B cell (primary cell): ENCODE data around the gene IL11. TPM values are rescaled to one million over a fixed set of nuclear protein-coding genes. Genes with fewer than 3 reads are reported as not detected.

Source experiments
- ATAC-seq: fragments of 200-7000 bp; cut with Tn5 transposase; one replicate; pipeline ENCODE4 v1.10.0; 2021; ENCODE audit warnings: low read depth, mild to moderate bottlenecking, moderate number of reproducible peaks, moderate library complexity
- CTCF ChIA-PET: fragments of 350-600 bp; sonication (Branson Sonifier 250); formaldehyde crosslinking; loops from one replicate; lab custom pipeline; 2021; ENCODE audit warnings: antibody characterized with exemption, inconsistent platforms; lab: Charles Lee
- POLR2A ChIA-PET: fragments of 350-600 bp; sonication (Branson Sonifier 250); formaldehyde crosslinking; loops from one replicate; lab custom pipeline; 2021; ENCODE audit warnings: antibody characterized with exemption; lab: Charles Lee
- DNase-seq: peaks from one replicate; pipeline ENCODE4 v3.0.0; 2013
- H2AFZ ChIP-seq: 2 replicates; pipeline ENCODE4 v1.6.1; 2012; ENCODE audit warnings: mild to moderate bottlenecking, low read depth, low read length; ENCODE audit not compliant: insufficient read depth, poor library complexity, severe bottlenecking
- H3K27ac ChIP-seq, 2 donors: 1 replicate in 1 of 2; 2 replicates in 1 of 2; pipeline ENCODE4 v1.5.1; 2012 to 2013; ENCODE audit warnings: low read length in 2 of 2, mild to moderate bottlenecking in 2 of 2, moderate library complexity in 1 of 2
- H3K27me3 ChIP-seq, 4 experiments: fragments of 200-600 bp in 1 of 4; sonication (generic) in 1 of 4; replicated peaks in 1 of 4; 1 replicate in 2 of 4; 2 replicates in 2 of 4; pipeline versions ENCODE4 v1.6.1 to v1.7.0; 2013 to 2016; ENCODE audit warnings: low read length in 3 of 4, mild to moderate bottlenecking in 2 of 4, mixed read lengths in 1 of 4, moderate library complexity in 1 of 4; ENCODE audit not compliant: insufficient read depth in 4 of 4, control insufficient read depth in 3 of 4; ENCODE audit errors: control extremely low read depth in 1 of 4
- H3K36me3 ChIP-seq, 2 experiments: replicated peaks in 1 of 2; 1 replicate in 1 of 2; 2 replicates in 1 of 2; pipeline versions ENCODE4 v1.6.1 to v1.7.1; 2013; ENCODE audit warnings: low read length in 1 of 2; ENCODE audit not compliant: insufficient read depth in 2 of 2, control insufficient read depth in 1 of 2; ENCODE audit errors: control extremely low read depth in 1 of 2, extremely low read depth in 1 of 2
- H3K4me1 ChIP-seq, 2 donors: fragments of 200-600 bp in 1 of 2; sonication (generic) in 1 of 2; 1 replicate in 1 of 2; 2 replicates in 1 of 2; pipeline versions ENCODE4 v1.5.1 to v1.6.1; 2013 to 2017; ENCODE audit warnings: low read length in 2 of 2; ENCODE audit not compliant: control insufficient read depth in 2 of 2, insufficient read depth in 2 of 2
- H3K4me2 ChIP-seq: replicated peaks from 2 replicates; pipeline ENCODE3; 2012; ENCODE audit warnings: mild to moderate bottlenecking, low read depth, low read length; ENCODE audit not compliant: poor library complexity, severe bottlenecking
- H3K4me3 ChIP-seq, 5 experiments: fragments of 200-600 bp in 1 of 5; sonication (generic) in 1 of 5; 1 replicate in 3 of 5; 2 replicates in 2 of 5; pipeline versions ENCODE4 v1.5.1 to v1.7.0; 2011 to 2016; ENCODE audit warnings: low read length in 4 of 5, mild to moderate bottlenecking in 4 of 5, low read depth in 2 of 5, control low read depth in 1 of 5, moderate library complexity in 1 of 5; ENCODE audit not compliant: insufficient read depth in 1 of 5; ENCODE audit errors: control extremely low read depth in 1 of 5, extremely low read depth in 1 of 5
- H3K79me2 ChIP-seq: fragments of 200-600 bp; sonication (generic); one replicate; pipeline ENCODE4 v1.6.0; 2016; ENCODE audit warnings: low read length; ENCODE audit not compliant: control insufficient read depth, insufficient read depth
- H3K9ac ChIP-seq: fragments of 200-600 bp; sonication (generic); 2 replicates; pipeline ENCODE4 v1.6.1; 2017; ENCODE audit warnings: mild to moderate bottlenecking, low read length, moderate library complexity
- H3K9me3 ChIP-seq, 3 donors: one replicate each; pipeline versions ENCODE4 v1.6.1 to v1.7.1; 2013; ENCODE audit warnings: low read length in 2 of 3; ENCODE audit not compliant: control insufficient read depth in 2 of 3, insufficient read depth in 1 of 3; ENCODE audit errors: control extremely low read depth in 1 of 3
- H4K20me1 ChIP-seq: 2 replicates; pipeline ENCODE4 v1.6.0; 2012; ENCODE audit warnings: mild to moderate bottlenecking, low read length; ENCODE audit not compliant: insufficient read depth, control insufficient read depth, poor library complexity, severe bottlenecking
- H3K27ac Mint-ChIP-seq: one replicate; pipeline ENCODE4 v1.8.0; 2021; ENCODE audit warnings: mixed read lengths
- H3K27me3 Mint-ChIP-seq: one replicate; pipeline ENCODE4 v1.8.0; 2021; ENCODE audit warnings: mixed read lengths
- H3K4me1 Mint-ChIP-seq: one replicate; pipeline ENCODE4 v1.8.0; 2021; ENCODE audit warnings: mixed read lengths
- H3K4me3 Mint-ChIP-seq: one replicate; pipeline ENCODE4 v1.8.0; 2021; ENCODE audit warnings: mixed read lengths
- H3K9me3 Mint-ChIP-seq: one replicate; pipeline ENCODE4 v1.8.0; 2022; ENCODE audit warnings: mixed read lengths; ENCODE audit not compliant: insufficient read depth
- EZH2 ChIP-seq: IDR thresholded peaks from 2 replicates; pipeline ENCODE4 v1.6.1; 2012; ENCODE audit warnings: borderline replicate concordance, low read depth, mild to moderate bottlenecking, moderate library complexity, low read length; ENCODE audit not compliant: insufficient read depth, poor library complexity, severe bottlenecking
- WGBS: methylation state at CpG from one replicate; pipeline ENCODE4 v1.1.5; 2013; ENCODE audit warnings: missing lambda C conversion rate; ENCODE audit not compliant: insufficient coverage; 5-methylcytosine and 5-hydroxymethylcytosine counted together
- intact Hi-C: fragments of 100-400 bp; cut with micrococcal nuclease; formaldehyde crosslinking; loops from one replicate; pipeline ENCODE4 v1.10.0; 2022
- polyA plus RNA-seq: library from polyadenylated mRNA; depleted of rRNA; stranded (reverse); fragments of >200 nt; gene quantifications from 2 replicates; pipeline ENCODE4 v1.2.3, GENCODE V29; 2012
- total RNA-seq, 2 donors: library from RNA; stranded (reverse); fragments of 120-200 nt in 1 of 2; gene quantifications; 1 replicate in 1 of 2; 2 replicates in 1 of 2; pipeline versions ENCODE4 v1.2.3 to v1.2.4, GENCODE V29; 2013 to 2022
- TF ChIP-seq, protein P1 (sequence below): fragments of 200-600 bp; IDR thresholded peaks from one replicate; pipeline ENCODE4 v1.8.0; 2022; ENCODE audit warnings: antibody characterized with exemption, mild to moderate bottlenecking

IL11 gene
- total and polyA plus RNA-seq, 2 donors (not counting 1 experiment from before 2014, with no cell fraction given) = not detected

DNA sequence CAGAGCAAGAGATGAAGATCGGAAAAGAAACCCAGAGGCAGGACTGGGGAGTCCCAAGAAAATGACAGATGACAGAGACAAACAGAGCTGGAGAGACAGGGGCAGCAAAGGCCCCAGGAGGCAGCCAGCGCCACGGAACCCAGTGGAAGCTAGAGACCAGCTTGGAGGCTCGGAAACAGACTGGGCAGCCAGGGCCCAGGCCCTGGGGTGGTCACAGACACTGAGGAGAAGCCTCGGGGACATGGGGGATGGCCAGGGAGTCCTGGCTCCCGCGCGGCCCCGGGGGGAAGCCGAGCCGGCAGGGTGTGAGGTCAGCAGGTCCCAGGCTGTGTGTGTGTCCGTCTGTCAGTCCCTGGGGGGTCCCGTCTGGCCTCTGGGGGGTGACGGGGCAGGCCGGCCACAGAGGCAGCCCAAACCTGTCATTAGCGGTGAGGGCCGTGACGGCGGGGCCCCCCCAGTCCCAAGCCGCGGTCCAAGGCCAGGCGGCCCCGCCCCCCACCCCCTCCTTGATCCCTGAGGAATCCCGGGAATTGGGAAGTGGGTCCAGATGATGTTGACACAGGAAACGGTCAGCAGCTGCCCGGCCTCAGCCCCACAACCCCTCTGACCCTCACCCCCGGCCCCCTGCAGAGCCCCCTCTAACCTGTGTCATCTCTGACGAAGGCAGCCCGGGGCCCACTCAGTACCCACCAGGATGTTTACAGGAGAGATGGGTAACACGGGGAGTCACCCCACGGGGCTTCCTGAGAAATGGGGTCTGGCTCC, 3.9 kb upstream of the IL11 start:
- peaks cover 9% of the 10 kb centered on the region for H3K4me1 Mint-ChIP-seq
- intact Hi-C loops = no loop called here
- peaks cover 9 to 10% of the 10 kb centered on the region in 2 donors for H3K4me1 ChIP-seq
- no peak overlapping the region for H3K27ac Mint-ChIP-seq
- H3K9me3 ChIP-seq = peaks cover 0 to 16% (median 0%) of the 10 kb centered on the region in 3 donors
- H3K27me3 Mint-ChIP-seq = peaks cover 31% of the 10 kb centered on the region
- no peak overlapping the region for H3K4me3 Mint-ChIP-seq
- no peaks in the 10 kb centered on the region for H3K36me3 ChIP-seq
- 38% methylated on average over 26 of the region's 31 CpGs for WGBS
- H3K9me3 Mint-ChIP-seq = no peaks in the 10 kb centered on the region
- no peak overlapping the region for H2AFZ ChIP-seq
- no peak overlapping the region for H3K4me2 ChIP-seq
- H3K4me3 ChIP-seq = no peak overlapping the region
- DNase-seq (no peak), ATAC-seq (no peak)
- no peaks in the 10 kb centered on the region for H4K20me1 ChIP-seq
- peaks cover 0 to 65% (median 27%) of the 10 kb centered on the region in 4 experiments for H3K27me3 ChIP-seq
- no peaks in the 10 kb centered on the region for H3K79me2 ChIP-seq
- H3K27ac ChIP-seq = no peak overlapping the region
- ChIA-PET CTCF (interaction anchor here (0.9 kb wide), 1 partner anchor 10 kb away, joined by 3 read pairs; no protein-coding TSS in a partner anchor), POLR2A (interaction anchor here (0.6 to 0.7 kb wide), 2 partner anchors 91 to 499 kb away, joined by 3 to 4 read pairs; partner anchors contain the start of gene BRSK1)
- no peak overlapping the region for H3K9ac ChIP-seq
- no peak for TF ChIP-seq EZH2
- TF ChIP-seq, protein P1, sequence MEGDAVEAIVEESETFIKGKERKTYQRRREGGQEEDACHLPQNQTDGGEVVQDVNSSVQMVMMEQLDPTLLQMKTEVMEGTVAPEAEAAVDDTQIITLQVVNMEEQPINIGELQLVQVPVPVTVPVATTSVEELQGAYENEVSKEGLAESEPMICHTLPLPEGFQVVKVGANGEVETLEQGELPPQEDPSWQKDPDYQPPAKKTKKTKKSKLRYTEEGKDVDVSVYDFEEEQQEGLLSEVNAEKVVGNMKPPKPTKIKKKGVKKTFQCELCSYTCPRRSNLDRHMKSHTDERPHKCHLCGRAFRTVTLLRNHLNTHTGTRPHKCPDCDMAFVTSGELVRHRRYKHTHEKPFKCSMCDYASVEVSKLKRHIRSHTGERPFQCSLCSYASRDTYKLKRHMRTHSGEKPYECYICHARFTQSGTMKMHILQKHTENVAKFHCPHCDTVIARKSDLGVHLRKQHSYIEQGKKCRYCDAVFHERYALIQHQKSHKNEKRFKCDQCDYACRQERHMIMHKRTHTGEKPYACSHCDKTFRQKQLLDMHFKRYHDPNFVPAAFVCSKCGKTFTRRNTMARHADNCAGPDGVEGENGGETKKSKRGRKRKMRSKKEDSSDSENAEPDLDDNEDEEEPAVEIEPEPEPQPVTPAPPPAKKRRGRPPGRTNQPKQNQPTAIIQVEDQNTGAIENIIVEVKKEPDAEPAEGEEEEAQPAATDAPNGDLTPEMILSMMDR = no peak

DNA sequence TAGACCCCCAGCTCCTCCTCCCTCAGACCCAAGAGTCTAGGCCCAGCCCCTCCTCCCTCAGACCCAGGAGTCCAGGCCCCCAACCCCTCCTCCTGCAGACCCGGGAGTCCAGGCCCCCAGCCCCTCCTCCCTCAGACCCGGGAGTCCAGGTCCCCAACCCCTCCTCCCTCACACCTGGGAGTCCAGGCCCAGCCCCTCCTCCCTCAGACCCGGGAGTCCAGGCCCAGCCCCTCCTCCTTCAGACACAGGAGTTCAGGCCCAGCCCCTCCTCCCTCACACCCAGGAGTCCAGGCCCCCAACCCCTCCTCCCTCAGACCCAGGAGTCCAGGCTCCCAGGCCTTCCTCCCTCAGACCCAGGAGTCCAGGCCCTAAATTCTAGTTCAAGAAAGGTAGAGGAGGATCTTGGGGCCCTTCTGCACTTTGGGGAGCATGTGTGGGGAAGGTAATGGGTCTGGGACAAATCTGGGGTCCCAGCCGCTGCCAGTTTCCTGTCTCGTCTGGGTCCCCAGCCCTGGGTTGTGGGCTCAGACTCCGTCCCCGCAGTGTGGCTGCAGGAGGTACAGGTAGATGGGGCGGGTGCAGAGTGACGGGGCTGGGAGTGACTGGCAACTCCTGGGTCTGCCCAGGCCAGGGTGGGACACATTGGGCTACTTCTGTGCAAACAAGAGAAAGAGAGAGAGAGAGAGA, 3.2 kb upstream of the IL11 start:
- ChIA-PET CTCF (interaction anchor here (0.9 to 1.0 kb wide), 2 partner anchors 11 to 232 kb away, joined by 3 read pairs; no protein-coding TSS in a partner anchor), POLR2A (no interaction called here)
- H3K79me2 ChIP-seq = no peaks in the 10 kb centered on the region
- intact Hi-C loops = no loop called here
- H3K4me1 ChIP-seq = peaks cover 15 to 17% of the 10 kb centered on the region in 2 donors
- no peak overlapping the region for H3K27ac ChIP-seq
- WGBS = 61% methylated on average over 9 of the region's 9 CpGs
- no peaks in the 10 kb centered on the region for H3K9me3 Mint-ChIP-seq
- no peaks in the 10 kb centered on the region for H4K20me1 ChIP-seq
- no peak overlapping the region for H2AFZ ChIP-seq
- H3K27me3 Mint-ChIP-seq = peaks cover 31% of the 10 kb centered on the region
- H3K4me3 ChIP-seq = no peak overlapping the region
- no peak overlapping the region for H3K4me2 ChIP-seq
- H3K9ac ChIP-seq = no peak overlapping the region
- peaks cover 0 to 72% (median 30%) of the 10 kb centered on the region in 4 experiments for H3K27me3 ChIP-seq
- peaks cover 0 to 21% (median 0%) of the 10 kb centered on the region in 3 donors for H3K9me3 ChIP-seq
- H3K36me3 ChIP-seq = no peaks in the 10 kb centered on the region
- H3K4me3 Mint-ChIP-seq = no peak overlapping the region
- TF ChIP-seq EZH2 = no peak
- H3K4me1 Mint-ChIP-seq = peaks cover 9% of the 10 kb centered on the region
- DNase-seq (no peak), ATAC-seq (no peak)
- no peak overlapping the region for H3K27ac Mint-ChIP-seq
